Measurements from ENCODE around the gene ATP5PD. TPM values are rescaled to one million over a fixed set of nuclear protein-coding genes. Genes with fewer than 3 reads are reported as not detected.

The ATP5PD gene
- total RNA-seq, 1 experiment from 2014 or later = 383 TPM

DNA sequence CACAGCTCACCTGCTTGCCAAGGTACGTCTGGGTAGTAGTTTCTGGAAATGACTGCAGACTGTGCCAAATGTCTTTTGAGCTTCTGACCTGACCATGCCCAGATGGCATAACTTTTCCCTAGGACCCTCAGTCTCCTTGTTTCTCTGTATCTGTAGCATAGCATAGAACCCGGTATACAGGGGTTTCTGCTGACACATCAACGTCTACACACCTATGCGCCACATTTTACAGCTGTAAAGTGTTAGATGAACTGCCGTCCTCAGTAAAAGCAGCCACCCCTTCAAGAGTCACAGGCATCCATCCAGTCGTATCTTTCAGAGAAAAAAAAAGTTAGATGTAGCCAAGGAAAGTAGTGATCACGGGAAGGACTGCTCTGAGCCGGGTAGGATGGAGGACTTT is 17.7 kb upstream of the ATP5PD start:
- Mint-ChIP-seq H3K4me3 (no peak overlapping the region), H3K9me3 (no peaks in the 10 kb centered on the region), H3K4me1 (no peaks in the 10 kb centered on the region), H3K27ac (no peak overlapping the region), H3K36me3 (peaks cover 51% of the 10 kb centered on the region), H3K27me3 (ENCODE audit: low read depth) (no peaks in the 10 kb centered on the region)
- ATAC-seq (no peak), DNase-seq (ENCODE audit: low spot score) (no peak)
- ChIA-PET POLR2A (interaction anchor here (1.0 kb wide), 1 partner anchor 40 kb away, joined by 6 read pairs; no protein-coding TSS in a partner anchor), CTCF (interaction anchor here (0.6 to 3.3 kb wide), 13 partner anchors 9 to 139 kb away, joined by 3 to 18 read pairs (median 6); partner anchors contain the start of genes ARMC7, KCTD2, NT5C and SLC16A5)
- TF ChIP-seq MXD4 (CRISPR knock-in tag; IDR thresholded peaks at IDR 0.05; ENCODE audit: borderline replicate concordance) = no peak
- TF ChIP-seq, protein P1, sequence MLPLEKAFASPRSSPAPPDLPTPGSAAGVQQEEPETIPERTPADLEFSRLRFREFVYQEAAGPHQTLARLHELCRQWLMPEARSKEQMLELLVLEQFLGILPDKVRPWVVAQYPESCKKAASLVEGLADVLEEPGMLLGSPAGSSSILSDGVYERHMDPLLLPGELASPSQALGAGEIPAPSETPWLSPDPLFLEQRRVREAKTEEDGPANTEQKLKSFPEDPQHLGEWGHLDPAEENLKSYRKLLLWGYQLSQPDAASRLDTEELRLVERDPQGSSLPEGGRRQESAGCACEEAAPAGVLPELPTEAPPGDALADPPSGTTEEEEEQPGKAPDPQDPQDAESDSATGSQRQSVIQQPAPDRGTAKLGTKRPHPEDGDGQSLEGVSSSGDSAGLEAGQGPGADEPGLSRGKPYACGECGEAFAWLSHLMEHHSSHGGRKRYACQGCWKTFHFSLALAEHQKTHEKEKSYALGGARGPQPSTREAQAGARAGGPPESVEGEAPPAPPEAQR (CRISPR knock-in tag; IDR thresholded peaks at IDR 0.05) = no peak
- no peak for TF ChIP-seq ELF4 (CRISPR knock-in tag; IDR thresholded peaks at IDR 0.05; ENCODE audit: low read depth)
- TF ChIP-seq, protein P2, sequence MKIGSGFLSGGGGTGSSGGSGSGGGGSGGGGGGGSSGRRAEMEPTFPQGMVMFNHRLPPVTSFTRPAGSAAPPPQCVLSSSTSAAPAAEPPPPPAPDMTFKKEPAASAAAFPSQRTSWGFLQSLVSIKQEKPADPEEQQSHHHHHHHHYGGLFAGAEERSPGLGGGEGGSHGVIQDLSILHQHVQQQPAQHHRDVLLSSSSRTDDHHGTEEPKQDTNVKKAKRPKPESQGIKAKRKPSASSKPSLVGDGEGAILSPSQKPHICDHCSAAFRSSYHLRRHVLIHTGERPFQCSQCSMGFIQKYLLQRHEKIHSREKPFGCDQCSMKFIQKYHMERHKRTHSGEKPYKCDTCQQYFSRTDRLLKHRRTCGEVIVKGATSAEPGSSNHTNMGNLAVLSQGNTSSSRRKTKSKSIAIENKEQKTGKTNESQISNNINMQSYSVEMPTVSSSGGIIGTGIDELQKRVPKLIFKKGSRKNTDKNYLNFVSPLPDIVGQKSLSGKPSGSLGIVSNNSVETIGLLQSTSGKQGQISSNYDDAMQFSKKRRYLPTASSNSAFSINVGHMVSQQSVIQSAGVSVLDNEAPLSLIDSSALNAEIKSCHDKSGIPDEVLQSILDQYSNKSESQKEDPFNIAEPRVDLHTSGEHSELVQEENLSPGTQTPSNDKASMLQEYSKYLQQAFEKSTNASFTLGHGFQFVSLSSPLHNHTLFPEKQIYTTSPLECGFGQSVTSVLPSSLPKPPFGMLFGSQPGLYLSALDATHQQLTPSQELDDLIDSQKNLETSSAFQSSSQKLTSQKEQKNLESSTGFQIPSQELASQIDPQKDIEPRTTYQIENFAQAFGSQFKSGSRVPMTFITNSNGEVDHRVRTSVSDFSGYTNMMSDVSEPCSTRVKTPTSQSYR (CRISPR knock-in tag; IDR thresholded peaks at IDR 0.05) = no peak
- TF ChIP-seq ZNF121 (CRISPR knock-in tag; IDR thresholded peaks at IDR 0.05) = no peak
- TF ChIP-seq FOXP1 (CRISPR knock-in tag; IDR thresholded peaks at IDR 0.05; ENCODE audit: borderline replicate concordance) = no peak
- no peak for TF ChIP-seq ZNF263 (CRISPR knock-in tag; IDR thresholded peaks at IDR 0.05; ENCODE audit: low read depth)
- TF ChIP-seq GRHL2 (CRISPR knock-in tag; IDR thresholded peaks at IDR 0.05; ENCODE audit: insufficient replicate concordance, severe bottlenecking) = no peak
- TF ChIP-seq, protein P3, sequence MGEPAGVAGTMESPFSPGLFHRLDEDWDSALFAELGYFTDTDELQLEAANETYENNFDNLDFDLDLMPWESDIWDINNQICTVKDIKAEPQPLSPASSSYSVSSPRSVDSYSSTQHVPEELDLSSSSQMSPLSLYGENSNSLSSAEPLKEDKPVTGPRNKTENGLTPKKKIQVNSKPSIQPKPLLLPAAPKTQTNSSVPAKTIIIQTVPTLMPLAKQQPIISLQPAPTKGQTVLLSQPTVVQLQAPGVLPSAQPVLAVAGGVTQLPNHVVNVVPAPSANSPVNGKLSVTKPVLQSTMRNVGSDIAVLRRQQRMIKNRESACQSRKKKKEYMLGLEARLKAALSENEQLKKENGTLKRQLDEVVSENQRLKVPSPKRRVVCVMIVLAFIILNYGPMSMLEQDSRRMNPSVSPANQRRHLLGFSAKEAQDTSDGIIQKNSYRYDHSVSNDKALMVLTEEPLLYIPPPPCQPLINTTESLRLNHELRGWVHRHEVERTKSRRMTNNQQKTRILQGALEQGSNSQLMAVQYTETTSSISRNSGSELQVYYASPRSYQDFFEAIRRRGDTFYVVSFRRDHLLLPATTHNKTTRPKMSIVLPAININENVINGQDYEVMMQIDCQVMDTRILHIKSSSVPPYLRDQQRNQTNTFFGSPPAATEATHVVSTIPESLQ (CRISPR knock-in tag; IDR thresholded peaks at IDR 0.05) = no peak
- TF ChIP-seq, protein P4, sequence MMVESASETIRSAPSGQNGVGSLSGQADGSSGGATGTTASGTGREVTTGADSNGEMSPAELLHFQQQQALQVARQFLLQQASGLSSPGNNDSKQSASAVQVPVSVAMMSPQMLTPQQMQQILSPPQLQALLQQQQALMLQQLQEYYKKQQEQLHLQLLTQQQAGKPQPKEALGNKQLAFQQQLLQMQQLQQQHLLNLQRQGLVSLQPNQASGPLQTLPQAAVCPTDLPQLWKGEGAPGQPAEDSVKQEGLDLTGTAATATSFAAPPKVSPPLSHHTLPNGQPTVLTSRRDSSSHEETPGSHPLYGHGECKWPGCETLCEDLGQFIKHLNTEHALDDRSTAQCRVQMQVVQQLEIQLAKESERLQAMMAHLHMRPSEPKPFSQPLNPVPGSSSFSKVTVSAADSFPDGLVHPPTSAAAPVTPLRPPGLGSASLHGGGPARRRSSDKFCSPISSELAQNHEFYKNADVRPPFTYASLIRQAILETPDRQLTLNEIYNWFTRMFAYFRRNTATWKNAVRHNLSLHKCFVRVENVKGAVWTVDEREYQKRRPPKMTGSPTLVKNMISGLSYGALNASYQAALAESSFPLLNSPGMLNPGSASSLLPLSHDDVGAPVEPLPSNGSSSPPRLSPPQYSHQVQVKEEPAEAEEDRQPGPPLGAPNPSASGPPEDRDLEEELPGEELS (CRISPR knock-in tag; IDR thresholded peaks at IDR 0.05) = no peak
- TF ChIP-seq MYBL2 (CRISPR knock-in tag; IDR thresholded peaks at IDR 0.05) = no peak
- TF ChIP-seq ZBTB21 (CRISPR knock-in tag; IDR thresholded peaks at IDR 0.05; ENCODE audit: borderline replicate concordance) = no peak
- TF ChIP-seq, protein P5, sequence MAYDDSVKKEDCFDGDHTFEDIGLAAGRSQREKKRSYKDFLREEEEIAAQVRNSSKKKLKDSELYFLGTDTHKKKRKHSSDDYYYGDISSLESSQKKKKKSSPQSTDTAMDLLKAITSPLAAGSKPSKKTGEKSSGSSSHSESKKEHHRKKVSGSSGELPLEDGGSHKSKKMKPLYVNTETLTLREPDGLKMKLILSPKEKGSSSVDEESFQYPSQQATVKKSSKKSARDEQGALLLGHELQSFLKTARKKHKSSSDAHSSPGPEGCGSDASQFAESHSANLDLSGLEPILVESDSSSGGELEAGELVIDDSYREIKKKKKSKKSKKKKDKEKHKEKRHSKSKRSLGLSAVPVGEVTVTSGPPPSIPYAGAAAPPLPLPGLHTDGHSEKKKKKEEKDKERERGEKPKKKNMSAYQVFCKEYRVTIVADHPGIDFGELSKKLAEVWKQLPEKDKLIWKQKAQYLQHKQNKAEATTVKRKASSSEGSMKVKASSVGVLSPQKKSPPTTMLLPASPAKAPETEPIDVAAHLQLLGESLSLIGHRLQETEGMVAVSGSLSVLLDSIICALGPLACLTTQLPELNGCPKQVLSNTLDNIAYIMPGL (CRISPR knock-in tag; IDR thresholded peaks at IDR 0.05) = no peak
- TF ChIP-seq SMAD3 (CRISPR knock-in tag; IDR thresholded peaks at IDR 0.05; ENCODE audit: borderline replicate concordance) = no peak
- TF ChIP-seq, protein P6, sequence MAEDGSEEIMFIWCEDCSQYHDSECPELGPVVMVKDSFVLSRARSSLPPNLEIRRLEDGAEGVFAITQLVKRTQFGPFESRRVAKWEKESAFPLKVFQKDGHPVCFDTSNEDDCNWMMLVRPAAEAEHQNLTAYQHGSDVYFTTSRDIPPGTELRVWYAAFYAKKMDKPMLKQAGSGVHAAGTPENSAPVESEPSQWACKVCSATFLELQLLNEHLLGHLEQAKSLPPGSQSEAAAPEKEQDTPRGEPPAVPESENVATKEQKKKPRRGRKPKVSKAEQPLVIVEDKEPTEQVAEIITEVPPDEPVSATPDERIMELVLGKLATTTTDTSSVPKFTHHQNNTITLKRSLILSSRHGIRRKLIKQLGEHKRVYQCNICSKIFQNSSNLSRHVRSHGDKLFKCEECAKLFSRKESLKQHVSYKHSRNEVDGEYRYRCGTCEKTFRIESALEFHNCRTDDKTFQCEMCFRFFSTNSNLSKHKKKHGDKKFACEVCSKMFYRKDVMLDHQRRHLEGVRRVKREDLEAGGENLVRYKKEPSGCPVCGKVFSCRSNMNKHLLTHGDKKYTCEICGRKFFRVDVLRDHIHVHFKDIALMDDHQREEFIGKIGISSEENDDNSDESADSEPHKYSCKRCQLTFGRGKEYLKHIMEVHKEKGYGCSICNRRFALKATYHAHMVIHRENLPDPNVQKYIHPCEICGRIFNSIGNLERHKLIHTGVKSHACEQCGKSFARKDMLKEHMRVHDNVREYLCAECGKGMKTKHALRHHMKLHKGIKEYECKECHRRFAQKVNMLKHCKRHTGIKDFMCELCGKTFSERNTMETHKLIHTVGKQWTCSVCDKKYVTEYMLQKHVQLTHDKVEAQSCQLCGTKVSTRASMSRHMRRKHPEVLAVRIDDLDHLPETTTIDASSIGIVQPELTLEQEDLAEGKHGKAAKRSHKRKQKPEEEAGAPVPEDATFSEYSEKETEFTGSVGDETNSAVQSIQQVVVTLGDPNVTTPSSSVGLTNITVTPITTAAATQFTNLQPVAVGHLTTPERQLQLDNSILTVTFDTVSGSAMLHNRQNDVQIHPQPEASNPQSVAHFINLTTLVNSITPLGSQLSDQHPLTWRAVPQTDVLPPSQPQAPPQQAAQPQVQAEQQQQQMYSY (CRISPR knock-in tag; IDR thresholded peaks at IDR 0.05) = no peak
- no peak for TF ChIP-seq ZNF232 (CRISPR knock-in tag; IDR thresholded peaks at IDR 0.05)
- no peak for TF ChIP-seq SP1 (CRISPR knock-in tag; conservative IDR thresholded peaks at IDR 0.05)
- TF ChIP-seq, protein P7, sequence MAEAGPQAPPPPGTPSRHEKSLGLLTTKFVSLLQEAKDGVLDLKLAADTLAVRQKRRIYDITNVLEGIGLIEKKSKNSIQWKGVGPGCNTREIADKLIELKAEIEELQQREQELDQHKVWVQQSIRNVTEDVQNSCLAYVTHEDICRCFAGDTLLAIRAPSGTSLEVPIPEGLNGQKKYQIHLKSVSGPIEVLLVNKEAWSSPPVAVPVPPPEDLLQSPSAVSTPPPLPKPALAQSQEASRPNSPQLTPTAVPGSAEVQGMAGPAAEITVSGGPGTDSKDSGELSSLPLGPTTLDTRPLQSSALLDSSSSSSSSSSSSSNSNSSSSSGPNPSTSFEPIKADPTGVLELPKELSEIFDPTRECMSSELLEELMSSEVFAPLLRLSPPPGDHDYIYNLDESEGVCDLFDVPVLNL (CRISPR knock-in tag; IDR thresholded peaks at IDR 0.05; ENCODE audit: borderline replicate concordance, low read depth) = no peak
- TF ChIP-seq ESRRA (CRISPR knock-in tag; IDR thresholded peaks at IDR 0.05; ENCODE audit: borderline replicate concordance) = no peak
- TF ChIP-seq, protein P8, sequence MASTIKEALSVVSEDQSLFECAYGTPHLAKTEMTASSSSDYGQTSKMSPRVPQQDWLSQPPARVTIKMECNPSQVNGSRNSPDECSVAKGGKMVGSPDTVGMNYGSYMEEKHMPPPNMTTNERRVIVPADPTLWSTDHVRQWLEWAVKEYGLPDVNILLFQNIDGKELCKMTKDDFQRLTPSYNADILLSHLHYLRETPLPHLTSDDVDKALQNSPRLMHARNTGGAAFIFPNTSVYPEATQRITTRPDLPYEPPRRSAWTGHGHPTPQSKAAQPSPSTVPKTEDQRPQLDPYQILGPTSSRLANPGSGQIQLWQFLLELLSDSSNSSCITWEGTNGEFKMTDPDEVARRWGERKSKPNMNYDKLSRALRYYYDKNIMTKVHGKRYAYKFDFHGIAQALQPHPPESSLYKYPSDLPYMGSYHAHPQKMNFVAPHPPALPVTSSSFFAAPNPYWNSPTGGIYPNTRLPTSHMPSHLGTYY (CRISPR knock-in tag; IDR thresholded peaks at IDR 0.05) = no peak

All from WTC11 (cell line).